GDM1 (cell line): ENCODE data around the gene KDM3B.
"Not testable (repeated sequence)": the region's sequence is repeated elsewhere in the genome, so short reads cannot be mapped to it uniquely, and the experiment has no call there.

Experiments used
- DNase-seq: peaks from one replicate; lab custom pipeline; 2025; lab: John Stamatoyannopoulos, UW

The KDM3B gene

DNA sequence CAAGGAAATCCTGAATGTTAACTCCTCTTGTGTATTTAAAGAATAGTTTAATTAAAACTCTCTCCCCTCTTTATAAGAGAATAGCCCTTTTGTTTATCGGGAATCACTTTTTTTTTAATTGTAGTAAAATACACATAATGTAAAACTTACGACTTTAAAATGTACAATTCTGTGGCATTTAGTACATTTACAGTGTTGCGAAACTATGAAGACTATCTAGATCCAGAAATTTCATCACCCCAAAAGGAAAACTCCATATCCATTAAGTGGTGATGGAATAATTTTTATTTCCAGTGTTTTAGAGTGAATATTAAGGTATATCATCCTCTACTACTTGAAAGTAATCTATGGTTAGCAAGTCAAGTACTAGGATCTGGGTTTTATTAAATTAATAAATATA, 36.8 kb downstream of the KDM3B start:
- DNase-seq, result no peak

DNA sequence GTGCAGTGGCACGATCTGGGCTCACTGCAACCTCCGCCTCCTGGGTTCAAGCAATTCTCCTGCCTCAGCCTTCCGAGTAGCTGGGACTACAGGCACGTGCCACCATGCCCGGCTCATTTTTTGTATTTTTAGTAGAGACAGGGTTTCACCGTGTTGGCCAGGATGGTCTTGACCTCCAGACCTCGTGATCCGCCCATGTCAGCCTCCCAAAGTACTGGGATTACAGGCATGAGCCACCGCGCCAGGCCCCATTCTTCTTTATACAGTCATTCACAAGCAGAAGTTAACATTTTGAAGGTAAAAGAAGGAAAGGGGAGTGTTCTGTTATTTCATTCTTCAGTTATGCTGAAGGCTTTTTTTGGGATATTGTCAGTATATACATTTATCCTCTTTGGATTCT, 37.4 kb downstream of the KDM3B start:
- not testable (repeated sequence) for DNase-seq

DNA sequence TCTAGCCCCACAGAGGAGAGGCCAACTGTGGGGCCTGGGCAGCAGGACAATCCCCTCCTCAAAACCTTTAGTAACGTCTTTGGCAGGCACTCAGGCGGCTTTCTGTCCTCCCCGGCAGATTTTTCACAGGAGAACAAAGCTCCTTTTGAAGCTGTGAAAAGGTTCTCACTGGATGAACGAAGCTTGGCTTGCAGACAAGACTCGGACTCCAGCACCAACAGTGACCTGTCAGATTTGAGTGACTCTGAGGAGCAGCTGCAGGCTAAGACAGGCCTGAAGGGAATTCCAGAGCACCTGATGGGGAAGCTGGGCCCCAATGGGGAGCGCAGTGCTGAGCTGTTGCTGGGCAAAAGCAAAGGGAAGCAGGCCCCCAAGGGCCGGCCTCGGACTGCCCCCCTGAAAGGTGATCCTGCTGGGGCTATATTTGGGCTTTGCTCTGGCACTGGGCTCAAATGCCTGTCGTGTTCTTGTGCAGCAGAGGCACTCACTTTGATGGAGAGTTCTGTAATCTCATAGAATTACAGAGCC, 39.4 kb downstream of the KDM3B start:
- DNase-seq, result no peak

DNA sequence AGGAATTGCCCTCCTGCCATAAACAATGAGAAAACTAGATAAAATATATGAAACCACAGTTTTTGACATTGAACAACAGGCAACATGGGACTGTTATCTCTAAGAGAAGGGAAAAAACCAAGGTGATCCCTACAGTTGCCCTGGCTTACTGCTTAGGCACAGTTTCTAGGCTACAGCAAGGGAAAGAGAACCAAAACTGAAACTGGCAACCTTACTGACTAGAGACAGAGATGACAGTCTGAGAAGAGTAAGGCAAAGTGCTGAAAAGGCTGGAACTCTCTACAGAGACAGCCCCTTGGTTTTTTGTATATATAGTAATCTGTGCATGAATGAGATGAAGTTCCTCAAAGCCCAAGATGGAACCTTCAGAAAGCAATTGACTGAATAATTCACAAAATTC, 50.2 kb downstream of the KDM3B start:
- DNase-seq, result no peak

DNA sequence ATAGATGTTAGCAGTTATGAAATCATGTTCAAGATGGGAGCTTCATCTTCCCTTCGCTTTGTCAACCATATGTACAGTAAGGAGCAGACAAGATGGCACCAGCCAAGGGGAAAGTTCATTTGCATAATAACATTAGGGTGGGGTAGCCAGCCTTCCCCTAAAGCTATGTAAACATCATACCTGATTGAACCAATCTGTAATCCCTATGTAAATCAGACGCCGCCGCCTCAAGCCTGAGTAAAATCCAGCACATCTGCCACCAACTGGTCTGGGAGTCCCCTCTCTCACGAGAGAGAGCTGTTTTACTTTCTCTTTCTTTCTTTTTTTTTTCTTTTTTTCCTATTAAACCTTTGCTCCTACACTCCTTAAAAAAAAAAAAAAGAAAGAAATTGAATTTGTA, 55.5 kb downstream of the KDM3B start:
- DNase-seq, result no peak

DNA sequence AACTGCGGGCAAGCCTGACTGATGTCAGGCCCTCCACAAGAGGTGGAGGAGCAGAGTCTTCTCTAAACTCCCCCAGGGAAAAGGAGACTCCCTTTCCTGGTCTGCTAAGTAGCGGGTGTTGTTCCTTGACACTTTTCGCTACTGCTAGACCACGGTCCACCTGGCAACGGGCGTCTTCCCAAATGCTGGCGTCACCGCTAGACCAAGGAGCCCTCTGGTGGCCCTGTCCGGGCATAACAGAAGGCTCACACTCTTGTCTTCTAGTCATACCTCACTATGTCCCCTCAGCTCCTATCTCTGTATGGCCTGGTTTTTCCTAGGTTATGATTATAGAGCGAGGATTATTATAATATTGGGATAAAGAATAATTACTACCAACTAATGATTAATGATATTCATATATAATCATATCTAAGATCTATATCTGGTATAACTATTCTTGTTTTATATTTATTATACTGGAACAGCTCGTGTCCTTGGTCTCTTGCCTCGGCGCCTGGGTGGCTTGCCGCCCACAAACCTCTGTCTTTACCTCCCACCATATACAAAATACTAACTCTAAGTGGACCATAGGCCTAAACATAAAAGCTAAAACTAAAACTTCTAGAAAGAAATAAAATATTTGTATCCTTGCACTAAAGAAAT, 58.6 kb downstream of the KDM3B start:
- not testable (repeated sequence) for DNase-seq

DNA sequence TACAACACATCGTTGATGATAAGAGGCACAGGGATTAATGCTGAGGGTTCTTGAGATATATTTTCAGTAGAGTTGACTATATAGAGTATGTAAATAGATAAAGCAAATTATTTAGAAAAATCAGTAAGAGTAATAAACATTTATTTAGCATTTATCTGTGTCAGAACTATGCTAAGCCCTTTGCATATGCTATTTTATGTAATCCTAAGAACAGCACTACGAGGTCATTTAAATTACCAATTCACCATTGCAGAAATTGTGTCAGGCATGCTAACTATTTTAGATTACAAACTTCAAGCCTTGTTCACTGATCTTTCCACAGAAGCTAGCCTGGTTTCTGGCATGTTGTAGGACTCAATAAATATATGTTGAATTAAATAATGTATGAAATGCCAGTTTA, 66.0 kb downstream of the KDM3B start:
- DNase-seq, result no peak

DNA sequence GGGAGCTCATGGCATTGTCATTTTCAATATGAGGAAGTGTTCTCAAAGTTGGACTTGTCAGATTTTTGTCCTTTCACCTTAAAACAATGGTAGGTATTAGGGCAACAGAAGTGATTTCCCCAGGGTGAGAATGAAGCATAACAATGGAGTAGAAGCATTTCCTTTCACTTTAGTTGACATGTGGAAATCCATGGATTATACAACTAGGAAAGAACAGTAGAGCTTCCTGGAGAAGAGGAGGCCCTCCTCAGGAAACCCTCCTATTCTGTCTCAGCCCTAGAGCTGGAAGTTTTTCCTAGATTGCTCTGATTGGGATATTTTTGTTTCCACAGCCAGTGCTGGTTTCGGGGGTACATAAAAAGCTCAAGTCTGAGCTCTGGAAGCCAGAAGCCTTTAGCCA, 72.6 kb downstream of the KDM3B start:
- no peak for DNase-seq

DNA sequence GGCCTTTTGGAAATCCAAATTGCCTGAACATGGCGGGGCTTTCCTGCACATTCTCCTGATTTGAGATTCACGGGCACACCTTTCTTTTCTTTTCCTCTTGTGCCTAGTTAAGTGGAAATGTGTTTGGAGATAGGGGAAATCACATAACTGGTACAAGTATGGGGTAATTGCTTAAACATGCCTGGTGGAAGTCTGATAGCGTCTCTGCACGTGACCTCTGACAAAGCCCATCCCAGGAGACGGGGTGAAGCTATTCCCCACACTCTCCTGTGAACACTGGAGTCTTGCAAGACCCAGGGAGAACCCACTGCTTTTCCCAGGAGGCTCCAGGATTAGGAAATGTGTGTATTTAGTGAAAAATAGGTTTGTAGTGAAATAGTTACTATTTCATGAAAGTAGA, 83.5 kb downstream of the KDM3B start:
- no peak for DNase-seq

DNA sequence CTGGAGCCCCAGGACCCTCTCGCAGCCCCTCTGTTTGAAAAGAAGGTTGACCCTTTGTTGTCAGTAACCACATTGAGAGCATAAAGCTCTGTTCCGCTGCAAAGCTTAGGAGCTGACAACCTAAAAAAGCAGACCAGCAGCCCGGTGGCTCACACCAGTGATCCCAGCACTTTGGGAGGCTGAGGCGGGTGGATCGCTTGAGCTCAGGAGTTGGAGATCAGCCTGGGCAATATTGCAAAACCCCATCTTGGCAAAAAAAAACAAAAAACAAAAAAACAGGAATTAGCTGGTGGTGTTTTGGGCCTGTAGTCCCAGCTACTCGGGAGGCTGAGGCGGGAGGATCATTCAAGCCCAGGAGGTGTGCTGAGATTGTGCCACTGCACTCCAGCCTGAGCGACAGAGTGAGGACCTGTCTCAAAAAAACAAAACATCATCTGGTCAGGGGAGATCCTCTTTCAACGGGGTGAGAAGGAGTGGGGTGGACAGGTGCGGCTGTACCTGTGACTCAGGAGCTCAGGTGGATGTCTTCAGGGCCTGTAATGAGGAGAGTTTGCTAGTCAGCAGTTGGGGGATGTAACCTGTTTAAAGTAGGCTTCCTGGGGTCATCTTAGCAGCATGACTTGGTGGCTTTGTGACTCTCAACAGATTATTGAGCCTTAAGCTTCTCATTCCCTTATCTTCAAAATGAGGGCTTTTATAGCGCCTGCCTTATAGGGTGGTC, 85.7 kb downstream of the KDM3B start:
- DNase-seq, result no peak

DNA sequence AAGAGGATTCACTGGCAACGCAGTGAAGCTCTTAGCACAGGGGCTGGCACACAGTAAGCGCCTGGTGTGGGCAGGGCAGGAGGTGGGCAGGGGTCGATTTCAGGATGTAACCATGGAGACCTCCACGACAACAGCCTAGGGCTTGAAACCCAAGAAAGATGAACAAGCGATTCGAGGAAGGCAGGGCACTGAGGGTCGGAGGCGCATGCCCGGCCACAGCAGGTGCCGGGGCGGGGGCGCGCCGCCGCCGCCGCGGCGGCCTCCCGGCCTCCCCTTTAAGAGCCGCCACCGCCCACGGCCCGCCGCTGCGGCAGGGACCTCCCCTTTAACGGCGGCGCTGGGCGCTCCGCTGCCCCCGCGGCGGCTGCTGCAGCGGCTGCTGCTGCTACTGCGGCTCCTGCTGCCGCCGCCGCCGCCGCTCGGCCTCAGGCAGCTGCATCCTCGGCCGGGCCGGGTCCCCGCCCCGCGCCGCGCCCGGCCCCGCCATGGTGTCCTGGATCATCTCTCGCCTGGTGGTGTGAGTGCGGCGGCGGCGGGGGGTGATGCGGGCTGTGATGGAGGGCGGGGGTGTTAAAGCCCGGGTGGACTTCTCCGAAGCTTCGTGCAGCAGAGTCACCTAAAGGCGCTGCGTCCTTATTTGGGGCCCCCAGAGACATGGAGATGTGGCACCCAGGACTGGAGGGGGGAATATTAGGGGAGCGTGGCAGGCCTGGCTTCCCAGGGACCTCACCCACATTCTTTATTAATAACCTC, 86.4 kb downstream of the KDM3B start, which contains the start of gene REEP2:
TSS of gene REEP2 (plus strand) at position 334 of the 753 bp plus-strand sequence. CDS start at position 486, 152 bp downstream.
- no peak for DNase-seq

DNA sequence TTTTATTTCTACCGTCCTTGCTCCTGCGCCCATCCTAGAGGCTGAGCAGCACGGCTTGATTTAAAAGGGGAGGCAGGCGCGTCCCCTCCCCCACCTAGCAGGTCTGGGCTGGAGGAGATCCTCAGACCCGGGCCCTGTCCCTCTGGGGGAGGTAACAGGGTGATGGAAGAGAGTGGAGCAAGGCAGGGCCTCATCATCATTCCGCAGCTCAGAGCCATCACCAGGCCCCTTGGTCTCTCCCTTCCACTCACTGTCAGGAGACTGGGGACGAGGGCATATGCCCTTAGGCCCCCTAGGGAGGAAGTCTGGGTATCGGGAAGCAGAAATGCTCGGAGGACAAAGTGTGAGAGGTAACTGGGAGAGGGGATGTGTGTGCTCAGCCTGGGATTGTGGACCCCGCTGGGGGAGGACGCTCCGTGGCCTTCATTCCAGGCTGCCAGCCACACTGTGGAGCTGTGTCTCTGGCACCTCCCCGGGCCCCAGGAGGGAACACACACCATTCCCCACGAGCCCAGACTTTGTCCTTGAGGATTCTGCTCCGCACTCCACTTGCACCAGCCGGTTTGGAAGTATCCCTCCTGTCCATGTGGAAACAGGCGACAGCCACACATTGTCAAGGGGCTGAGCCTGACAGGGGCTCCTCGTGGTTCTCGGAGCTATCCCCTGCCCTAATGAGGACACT, 87.1 kb downstream of the KDM3B start:
- DNase-seq, result no peak

DNA sequence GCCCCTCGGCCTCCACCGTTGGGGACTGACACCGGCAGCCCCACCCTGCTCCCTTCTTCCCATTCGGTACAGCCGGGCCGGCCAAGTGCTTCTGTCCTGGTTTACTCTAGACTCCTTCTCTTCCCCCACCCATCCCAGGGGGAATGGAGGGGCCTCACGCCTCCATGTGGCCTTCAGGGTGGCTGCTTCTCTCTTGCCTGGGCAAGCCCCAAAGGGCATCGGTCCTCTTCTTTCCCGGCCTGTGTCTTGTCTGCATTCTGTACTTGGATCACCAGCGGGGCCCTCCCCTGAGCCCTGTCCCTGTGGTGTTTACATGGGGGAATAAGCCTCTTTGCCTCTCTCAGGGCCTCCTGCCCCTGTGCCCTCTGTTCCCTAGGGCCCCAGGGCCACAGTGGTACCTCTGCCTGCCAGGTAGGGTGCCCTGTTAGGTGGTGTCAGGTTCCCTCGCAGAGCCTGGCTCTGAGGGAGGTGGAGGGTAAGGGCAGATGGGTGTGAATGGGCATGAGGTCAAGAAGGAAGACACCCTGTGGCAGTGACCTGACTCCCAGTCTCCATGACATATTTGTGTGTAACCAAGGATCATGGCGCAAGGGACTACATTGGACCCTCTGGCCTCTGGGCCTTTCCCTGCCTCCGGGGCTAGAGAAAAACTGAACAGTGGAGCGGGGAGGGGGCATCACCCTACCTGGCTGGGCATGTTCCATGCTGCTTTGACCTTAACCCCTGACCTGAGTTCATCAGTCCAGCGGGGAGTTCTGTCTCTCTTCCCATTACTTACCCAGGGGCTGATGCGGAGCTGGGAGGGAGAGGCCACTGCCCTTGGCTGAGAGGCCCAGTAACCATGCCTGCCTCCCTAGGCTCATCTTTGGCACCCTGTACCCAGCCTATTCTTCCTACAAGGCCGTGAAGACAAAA, 87.9 kb downstream of the KDM3B start:
- DNase-seq, result no peak

DNA sequence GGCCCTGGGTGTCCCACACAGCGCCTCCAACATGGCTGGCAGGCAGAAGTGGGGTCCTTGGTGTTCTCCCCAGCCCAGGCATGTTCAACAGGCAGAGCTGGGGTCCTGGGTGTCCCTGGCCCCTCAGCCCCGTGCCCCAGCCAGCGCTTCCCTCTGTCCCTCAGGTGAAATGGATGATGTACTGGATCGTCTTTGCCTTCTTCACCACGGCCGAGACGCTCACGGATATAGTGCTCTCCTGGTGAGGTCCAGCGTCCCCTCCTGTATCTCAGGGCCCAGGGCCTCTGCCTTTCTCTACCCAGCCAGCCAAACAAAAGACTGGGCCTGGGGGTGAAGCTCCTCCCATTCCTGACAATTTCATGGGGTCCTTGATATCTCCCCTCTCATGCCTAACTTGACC, 88.7 kb downstream of the KDM3B start:
- DNase-seq, result no peak

DNA sequence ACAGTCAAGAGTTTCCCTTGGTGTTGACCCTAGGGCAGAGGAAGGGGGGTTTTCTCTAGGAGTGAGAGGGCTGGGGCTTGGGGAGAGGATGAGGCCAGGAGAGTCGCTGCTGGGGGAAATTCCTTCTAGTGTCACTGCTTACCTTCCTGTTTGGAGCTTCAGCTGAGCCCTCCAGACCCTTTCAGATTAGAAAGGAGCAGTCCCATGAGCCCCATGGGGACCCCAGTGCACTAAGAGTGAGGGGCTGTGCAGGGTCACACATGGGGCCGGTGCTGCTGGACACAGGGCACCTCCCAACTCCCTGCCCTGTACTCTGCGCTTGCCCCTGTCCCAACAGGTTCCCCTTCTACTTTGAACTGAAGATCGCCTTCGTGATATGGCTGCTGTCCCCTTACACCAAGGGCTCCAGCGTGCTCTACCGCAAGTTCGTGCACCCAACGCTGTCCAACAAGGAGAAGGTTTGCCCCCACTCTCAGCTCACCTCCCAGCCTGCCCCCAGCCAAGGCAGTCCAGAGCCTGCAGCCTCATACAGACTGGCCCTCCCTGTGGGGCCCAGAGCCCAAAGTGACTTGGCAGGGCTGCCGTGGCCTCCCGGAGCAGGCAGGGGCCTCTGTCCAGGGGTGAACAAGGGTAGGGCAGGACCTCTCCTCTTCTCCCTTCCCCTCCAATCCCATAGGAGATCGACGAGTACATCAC, 91.7 kb downstream of the KDM3B start:
- no peak for DNase-seq

DNA sequence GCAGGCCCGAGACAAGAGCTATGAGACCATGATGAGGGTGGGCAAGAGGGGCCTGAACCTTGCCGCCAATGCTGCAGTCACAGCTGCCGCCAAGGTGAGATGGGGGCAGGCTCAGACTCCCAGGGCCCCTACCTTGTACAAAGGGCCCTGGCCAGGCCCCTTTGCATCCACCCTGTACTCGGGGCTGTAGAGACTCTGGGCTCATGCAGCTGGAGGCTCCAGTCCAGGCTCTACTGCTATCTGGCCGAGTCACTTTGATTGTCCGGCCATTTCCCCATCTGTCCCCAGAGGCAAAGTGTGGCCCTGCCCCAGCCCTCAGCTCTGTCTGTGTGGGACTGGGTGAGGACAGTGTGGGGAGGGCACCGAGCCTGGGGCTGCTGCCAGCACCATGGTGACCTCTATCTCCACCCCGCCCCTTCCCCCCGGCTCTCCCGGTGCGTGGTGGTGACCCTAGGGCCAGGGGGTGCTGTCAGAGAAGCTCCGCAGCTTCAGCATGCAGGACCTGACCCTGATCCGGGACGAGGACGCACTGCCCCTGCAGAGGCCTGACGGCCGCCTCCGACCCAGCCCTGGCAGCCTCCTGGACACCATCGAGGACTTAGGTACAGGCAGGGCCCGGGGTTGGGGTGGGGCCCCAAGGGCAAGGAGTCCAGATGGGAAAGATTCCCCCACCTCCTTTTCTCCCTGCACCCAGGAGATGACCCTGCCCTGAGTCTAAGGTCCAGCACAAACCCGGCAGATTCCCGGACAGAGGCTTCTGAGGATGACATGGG, 92.5 kb downstream of the KDM3B start:
- DNase-seq, result no peak

DNA sequence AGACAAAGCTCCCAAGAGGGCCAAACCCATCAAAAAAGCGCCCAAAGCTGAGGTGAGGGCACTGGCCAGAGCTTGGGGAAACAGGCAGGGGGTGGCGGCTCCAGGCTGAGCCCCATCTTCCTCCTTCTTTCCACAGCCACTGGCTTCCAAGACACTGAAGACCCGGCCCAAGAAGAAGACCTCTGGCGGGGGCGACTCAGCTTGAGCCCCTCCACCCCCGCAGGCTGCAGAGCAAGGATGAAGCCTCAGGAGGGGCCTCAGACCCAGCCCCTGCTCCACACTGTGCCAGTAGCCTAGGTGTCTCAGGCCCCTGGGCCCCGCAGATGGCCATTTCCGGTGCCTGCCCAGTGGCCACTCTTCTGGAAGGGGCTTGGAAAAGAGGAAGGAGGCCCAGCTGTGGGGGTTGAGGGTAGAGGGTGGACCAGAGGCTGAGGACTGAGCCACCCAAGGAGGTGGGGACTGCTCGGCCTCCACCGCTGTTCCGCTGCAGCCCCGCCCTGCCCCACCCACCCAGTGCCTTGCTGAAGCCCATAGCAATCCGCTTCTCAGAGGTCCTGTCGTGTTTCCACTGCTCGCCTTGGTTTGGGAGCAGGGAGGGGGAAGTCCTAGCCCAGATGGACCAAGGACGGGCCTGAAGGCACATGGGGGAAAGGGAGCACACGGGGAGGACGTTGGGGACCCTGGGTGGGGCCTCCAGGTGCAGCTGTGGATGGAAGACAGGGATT, 93.2 kb downstream of the KDM3B start:
- DNase-seq, result no peak

DNA sequence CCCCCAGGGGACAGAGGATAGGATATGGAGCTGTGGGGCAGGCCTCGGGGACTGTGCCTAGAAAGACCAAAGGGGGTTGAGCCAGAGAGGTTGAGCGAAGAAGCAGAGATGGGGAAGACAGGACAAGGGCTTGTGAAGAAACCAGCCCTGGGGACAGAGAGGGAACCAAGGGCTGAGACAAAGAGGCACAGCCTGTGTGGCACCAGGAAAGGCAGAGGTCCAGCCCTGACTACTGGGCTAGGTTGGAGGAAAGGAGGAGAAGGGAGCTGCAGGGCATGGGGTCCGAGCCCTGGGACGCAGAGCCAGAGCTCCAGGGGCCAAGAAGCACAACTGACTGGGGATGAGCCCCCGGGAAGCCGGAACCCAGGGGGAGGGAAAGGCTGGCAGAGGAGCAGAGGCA, 95.6 kb downstream of the KDM3B start:
- DNase-seq, result no peak
